Measurements from ENCODE around the gene ADPRHL1. TPM values are rescaled to one million over a fixed set of nuclear protein-coding genes. Genes with fewer than 3 reads are reported as not detected.

Gene ADPRHL1
- polyA plus RNA-seq, 1 donor (not counting 4 experiments of a cell fraction or from before 2014, with no cell fraction given), result 1.2 TPM

- H3K4me2 ChIP-seq (ENCODE audit: control insufficient read depth, extremely low read depth, insufficient read depth, low read depth, low read length), result no peak overlapping the region
- FAIRE-seq, result no peak
- H3K36me3 ChIP-seq (ENCODE audit: control insufficient read depth in 2 of 2, extremely low read depth in 1 of 2, insufficient read depth in 2 of 2, low read length in 2 of 2), result no peaks in the 10 kb centered on the region
- H3K27ac ChIP-seq (ENCODE audit: control insufficient read depth, insufficient read depth, low read length), result no peak overlapping the region
- no peak overlapping the region for H3K4me3 ChIP-seq (ENCODE audit: control insufficient read depth in 2 of 3, extremely low read depth in 1 of 3, insufficient read depth in 2 of 3, low read depth in 1 of 3, low read length in 3 of 3)
- H2AFZ ChIP-seq (ENCODE audit: control insufficient read depth, low read length), result no peak overlapping the region
- DNase-seq (ENCODE audit: low read depth, low spot score), result no peak
- no peaks in the 10 kb centered on the region for H4K20me1 ChIP-seq (ENCODE audit: control insufficient read depth, extremely low read depth, insufficient read depth, low read length)
- no peak overlapping the region for H3K9ac ChIP-seq (ENCODE audit: control insufficient read depth, extremely low read depth, insufficient read depth, low read length)
- dilution Hi-C loops (cut with MboI; ENCODE audit: extremely low pct_ligation_motif_present, low sequenced_read_pairs), result no loop called here
- H3K79me2 ChIP-seq (ENCODE audit: control insufficient read depth, insufficient read depth, low read length), result no peaks in the 10 kb centered on the region
- TF ChIP-seq EZH2 (IDR thresholded peaks at IDR 0.05; ENCODE audit: low read length), result no peak
- no peak for TF ChIP-seq CTCF (optimal IDR thresholded peaks at IDR 0.05 in 1 of 3, IDR thresholded peaks at IDR 0.05 in 1 of 3, conservative IDR thresholded peaks at IDR 0.05 in 1 of 3; ENCODE audit: extremely low read depth in 1 of 3, insufficient read depth in 2 of 3, low read length in 3 of 3)
- H3K9me3 ChIP-seq (ENCODE audit: control insufficient read depth, low read depth, low read length), result no peaks in the 10 kb centered on the region
- peaks cover 3% of the 10 kb centered on the region for H3K27me3 ChIP-seq (ENCODE audit: control insufficient read depth, extremely low read depth, insufficient read depth, low read length)
- no peaks in the 10 kb centered on the region for H3K4me1 ChIP-seq (ENCODE audit: control insufficient read depth, extremely low read depth, insufficient read depth, low read length)
- H3K9me1 ChIP-seq (ENCODE audit: control insufficient read depth, extremely low read depth, insufficient read depth, low read length), result no peaks in the 10 kb centered on the region
These were observed 74.5 kb downstream of the ADPRHL1 start for GRCh38 chr13:113378825-113379224.

- no peak overlapping the region for H3K4me2 ChIP-seq (ENCODE audit: control insufficient read depth, extremely low read depth, insufficient read depth, low read depth, low read length)
- DNase-seq (ENCODE audit: low read depth, low spot score) (no peak), FAIRE-seq (no peak)
- H3K9me3 ChIP-seq (ENCODE audit: control insufficient read depth, low read depth, low read length), result no peaks in the 10 kb centered on the region
- H4K20me1 ChIP-seq (ENCODE audit: control insufficient read depth, extremely low read depth, insufficient read depth, low read length), result no peaks in the 10 kb centered on the region
- H3K27me3 ChIP-seq (ENCODE audit: control insufficient read depth, extremely low read depth, insufficient read depth, low read length), result peaks cover 3% of the 10 kb centered on the region
- H3K4me3 ChIP-seq (ENCODE audit: control insufficient read depth in 2 of 3, extremely low read depth in 1 of 3, insufficient read depth in 2 of 3, low read depth in 1 of 3, low read length in 3 of 3), result no peak overlapping the region
- no peak overlapping the region for H3K27ac ChIP-seq (ENCODE audit: control insufficient read depth, insufficient read depth, low read length)
- dilution Hi-C loops (cut with MboI; ENCODE audit: extremely low pct_ligation_motif_present, low sequenced_read_pairs), result no loop called here
- no peaks in the 10 kb centered on the region for H3K36me3 ChIP-seq (ENCODE audit: control insufficient read depth in 2 of 2, extremely low read depth in 1 of 2, insufficient read depth in 2 of 2, low read length in 2 of 2)
- TF ChIP-seq EZH2 (IDR thresholded peaks at IDR 0.05; ENCODE audit: low read length) (no peak), CTCF (optimal IDR thresholded peaks at IDR 0.05 in 1 of 3, IDR thresholded peaks at IDR 0.05 in 1 of 3, conservative IDR thresholded peaks at IDR 0.05 in 1 of 3; ENCODE audit: extremely low read depth in 1 of 3, insufficient read depth in 2 of 3, low read length in 3 of 3) (no peak)
- H3K4me1 ChIP-seq (ENCODE audit: control insufficient read depth, extremely low read depth, insufficient read depth, low read length), result no peaks in the 10 kb centered on the region
- no peaks in the 10 kb centered on the region for H3K9me1 ChIP-seq (ENCODE audit: control insufficient read depth, extremely low read depth, insufficient read depth, low read length)
- no peak overlapping the region for H2AFZ ChIP-seq (ENCODE audit: control insufficient read depth, low read length)
- no peak overlapping the region for H3K9ac ChIP-seq (ENCODE audit: control insufficient read depth, extremely low read depth, insufficient read depth, low read length)
- H3K79me2 ChIP-seq (ENCODE audit: control insufficient read depth, insufficient read depth, low read length), result no peaks in the 10 kb centered on the region
These were observed 78.6 kb downstream of the ADPRHL1 start for GRCh38 chr13:113374511-113375175.

Measured in keratinocyte (primary cell).